HG03039 (cell line): Measurements from ENCODE around the gene NTM.

Experiments used
- ATAC-seq: cut with Tn5 transposase; IDR thresholded peaks from one replicate; pipeline ENCODE4 v1.9.1; 2021; ENCODE audit warnings: mild to moderate bottlenecking, moderate library complexity; ENCODE audit not compliant: unreplicated experiment

Gene NTM

GRCh38 chr11:132078264-132079076 is 708.1 kb downstream of the NTM start:
- ATAC-seq: no peak

- no peak for ATAC-seq
Observed at GRCh38 chr11:132080127-132080526, 709.7 kb downstream of the NTM start.

DNA sequence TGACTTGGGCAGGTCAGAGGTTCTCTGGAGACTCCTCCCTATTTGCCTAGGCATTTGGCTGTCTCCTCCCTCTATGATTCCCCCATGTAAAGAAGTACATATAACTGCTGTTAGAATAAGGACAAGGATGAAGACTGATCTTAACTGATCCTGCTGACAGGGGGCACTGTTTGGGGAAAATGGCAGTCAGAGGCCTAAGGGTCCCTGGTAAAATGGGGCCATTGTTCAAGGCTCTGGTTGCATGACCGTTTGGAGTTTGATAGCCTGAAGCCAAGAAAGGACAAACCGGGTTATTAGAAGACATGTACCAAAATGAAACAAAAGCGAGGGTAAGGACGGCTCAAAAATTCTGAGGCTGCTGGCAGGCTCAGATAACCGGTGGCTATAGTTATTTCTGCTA is 712.2 kb downstream of the NTM start:
- no peak for ATAC-seq

DNA sequence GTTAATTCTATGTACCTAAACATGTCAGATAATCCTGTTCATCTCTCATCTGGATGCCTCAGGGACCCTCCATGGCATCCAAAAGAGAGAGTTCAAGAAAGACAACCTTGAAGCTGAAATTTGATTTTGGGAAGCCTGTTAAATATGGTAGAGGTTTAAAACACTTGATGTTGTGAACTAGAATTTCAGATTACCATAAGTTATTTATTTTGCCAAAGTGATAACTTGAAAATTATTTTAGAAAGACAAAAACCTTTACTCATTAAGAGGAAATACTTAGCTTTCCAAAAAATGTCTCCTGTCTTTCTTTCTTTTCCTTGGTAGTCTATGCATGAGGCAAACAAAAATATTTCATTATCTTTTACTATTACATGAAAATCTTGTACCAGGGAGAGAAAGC is 714.0 kb downstream of the NTM start:
- ATAC-seq: no peak

DNA sequence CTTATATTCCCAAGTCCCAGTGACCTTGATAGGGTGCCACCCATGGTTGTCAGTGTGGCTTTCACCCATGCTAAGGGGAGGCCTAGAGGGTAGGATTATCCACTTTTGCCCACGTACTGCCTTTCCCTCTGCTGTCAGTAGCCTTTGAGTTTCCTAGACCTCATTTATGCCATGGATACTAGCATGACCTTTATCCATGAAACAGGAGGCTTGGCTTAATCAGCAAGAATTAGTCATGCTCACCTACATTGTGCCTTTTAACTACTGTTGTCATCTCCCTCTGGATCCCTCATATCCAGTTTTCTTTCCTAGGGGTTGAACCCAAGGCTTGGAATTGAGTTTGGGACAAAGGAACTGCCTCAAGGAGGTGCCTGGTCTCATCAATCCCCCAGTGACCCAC is 716.7 kb downstream of the NTM start:
- no peak for ATAC-seq

DNA sequence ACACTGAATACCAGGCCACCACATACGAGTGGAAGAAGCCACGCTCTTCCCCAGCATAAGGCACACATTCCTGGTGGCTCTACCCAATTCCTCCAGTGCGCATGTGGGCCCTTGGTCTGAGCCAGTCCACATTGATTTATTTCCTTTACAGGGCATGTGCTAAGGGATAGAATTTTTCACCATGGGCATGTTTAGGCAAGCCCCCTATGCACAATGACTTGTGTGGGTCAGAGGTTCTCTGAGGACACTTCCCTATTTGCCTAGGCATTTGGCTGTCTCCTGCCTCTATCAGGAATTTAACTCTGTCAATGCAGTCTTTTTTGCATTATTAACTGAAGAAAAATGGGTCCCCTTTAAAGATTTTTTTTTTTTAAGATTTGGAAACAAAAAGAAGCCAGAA is 718.1 kb downstream of the NTM start:
- ATAC-seq: no peak

GRCh38 chr11:132093536-132094259 is 723.3 kb downstream of the NTM start:
- no peak for ATAC-seq

DNA sequence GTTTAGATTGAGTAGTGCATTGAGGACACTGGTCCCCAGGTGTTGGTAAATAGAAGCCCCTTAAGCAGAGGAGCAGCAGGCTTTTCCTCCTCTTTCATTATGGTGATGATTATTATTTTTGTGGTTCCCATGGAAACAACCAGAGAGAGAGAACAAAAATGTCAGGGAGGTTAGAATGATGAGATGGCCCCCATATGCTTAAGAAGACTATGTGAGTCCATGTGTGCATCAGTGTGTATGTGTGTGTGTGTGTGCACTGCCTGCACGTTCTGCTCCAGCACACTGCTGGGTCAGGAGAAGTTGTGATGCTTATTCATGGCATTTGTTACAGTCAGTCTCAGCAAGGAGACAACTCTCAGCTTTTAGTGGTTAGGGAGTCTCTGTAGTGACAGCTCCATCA is 724.2 kb downstream of the NTM start:
- ATAC-seq: no peak

- ATAC-seq: no peak
Observed at GRCh38 chr11:132095230-132096131, 725.1 kb downstream of the NTM start.

DNA sequence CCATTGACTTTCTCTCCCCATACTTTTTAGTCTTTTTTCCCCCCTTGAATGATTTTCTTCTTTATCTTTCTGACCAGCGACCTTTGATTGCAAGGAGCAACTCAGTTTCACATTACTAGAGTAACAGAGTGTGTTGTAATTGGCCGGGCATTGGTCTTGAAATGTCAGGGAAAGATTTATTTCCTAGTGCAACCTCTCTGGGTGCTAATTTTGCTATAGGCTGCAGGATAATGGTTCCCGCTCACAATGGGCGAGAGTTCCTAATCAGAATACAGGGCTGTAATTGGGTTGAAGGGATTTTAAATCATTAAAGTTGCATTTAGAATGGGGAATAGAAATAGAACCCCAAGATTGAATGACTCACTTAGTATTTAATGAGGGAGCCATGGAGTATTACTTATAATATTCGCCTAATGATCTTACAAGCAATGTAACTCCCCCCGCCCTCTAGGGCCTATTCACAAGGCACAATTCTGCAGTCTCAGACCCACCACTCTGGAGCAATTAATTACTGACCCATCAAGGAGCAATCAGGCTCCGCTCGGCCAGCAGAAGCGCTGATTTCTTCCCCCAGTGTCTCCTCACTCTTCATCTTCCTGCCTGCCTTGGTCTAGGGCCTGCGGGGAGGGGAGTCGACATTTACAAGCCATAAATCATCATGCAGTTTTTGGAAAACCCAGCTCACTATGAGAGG is 725.9 kb downstream of the NTM start:
- no peak for ATAC-seq

GRCh38 chr11:132099692-132100091 is 729.3 kb downstream of the NTM start:
- ATAC-seq: no peak

GRCh38 chr11:132100583-132100982 is 730.2 kb downstream of the NTM start:
- ATAC-seq: no peak

DNA sequence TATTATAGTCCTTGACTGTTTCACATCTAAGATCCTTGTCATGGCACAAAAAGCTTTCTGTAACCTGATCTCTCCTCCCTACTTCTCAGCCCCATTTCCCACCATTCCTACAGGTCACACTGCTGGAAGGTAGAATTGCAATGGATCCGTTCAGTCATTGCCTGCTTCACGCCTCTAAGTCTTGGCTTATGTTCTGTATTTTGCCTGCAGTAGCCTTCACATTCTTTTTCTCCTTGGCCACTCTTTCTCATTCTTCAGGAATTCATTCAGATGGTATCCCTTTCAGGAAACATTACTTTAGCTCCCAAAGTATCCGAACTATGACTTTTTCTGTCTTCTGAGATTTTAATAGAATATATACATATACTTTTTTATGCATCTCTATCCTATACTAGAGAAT is 731.5 kb downstream of the NTM start:
- no peak for ATAC-seq

DNA sequence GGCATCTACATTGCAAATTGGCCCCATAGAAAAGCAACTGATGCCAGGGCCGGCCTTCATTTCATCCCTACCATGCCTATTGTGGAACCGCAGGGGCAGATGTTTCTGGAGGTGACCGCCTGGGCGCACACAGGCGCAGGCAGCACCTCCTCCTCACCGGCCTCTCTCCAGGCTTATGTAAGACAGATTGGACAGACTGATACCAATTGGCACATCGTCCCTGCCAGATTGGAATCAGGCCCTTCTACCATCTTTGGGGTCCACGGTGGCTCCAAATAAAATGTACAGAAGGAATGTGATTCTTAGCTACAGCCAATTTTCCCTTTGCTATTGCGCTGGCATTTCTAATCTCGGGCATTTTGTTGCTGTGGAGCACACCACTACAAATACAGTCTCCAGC is 732.6 kb downstream of the NTM start:
- no peak for ATAC-seq

GRCh38 chr11:132106096-132106982 is 735.9 kb downstream of the NTM start:
- ATAC-seq: no peak

DNA sequence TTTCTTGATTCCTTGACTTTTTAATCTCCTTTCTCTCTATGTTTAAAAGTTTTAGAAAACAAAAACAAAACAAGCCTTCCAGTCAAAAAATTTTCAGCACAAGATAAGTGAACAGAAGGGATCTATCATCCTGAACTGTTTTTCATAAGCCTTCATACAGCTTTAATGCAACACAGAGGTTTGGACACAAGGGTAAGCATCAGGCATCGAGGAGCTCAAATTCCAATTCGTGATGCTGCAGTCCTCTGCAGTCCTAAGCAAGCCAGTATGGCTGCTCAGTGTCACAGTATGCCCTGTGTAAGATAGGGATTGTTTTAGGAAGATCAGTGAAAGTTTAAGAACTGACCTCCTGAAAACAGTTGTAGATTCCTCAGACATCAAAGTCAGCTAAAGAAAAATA is 740.9 kb downstream of the NTM start:
- ATAC-seq: no peak

GRCh38 chr11:132111838-132112237 is 741.4 kb downstream of the NTM start:
- no peak for ATAC-seq

GRCh38 chr11:132112846-132113245 is 742.4 kb downstream of the NTM start:
- ATAC-seq: no peak

GRCh38 chr11:132114185-132114584 is 743.8 kb downstream of the NTM start:
- no peak for ATAC-seq

DNA sequence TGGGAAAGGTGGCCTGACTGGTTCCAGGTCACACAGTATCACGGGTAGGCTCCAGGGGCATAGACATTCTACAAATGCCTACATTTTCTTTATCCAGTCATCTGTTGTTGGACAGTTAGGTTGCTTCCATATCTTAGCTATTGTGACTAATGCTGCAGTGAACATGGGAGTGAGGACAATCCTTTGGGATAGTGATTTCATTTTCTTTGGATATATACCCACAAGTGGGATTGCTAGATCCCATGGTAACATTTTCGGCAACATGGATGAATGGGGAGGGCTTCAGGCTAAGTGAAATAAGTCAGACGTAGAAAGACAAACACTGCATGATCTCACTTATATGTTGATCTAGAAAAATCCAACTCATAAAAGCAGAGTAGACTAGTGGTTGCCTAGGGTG is 744.3 kb downstream of the NTM start:
- no peak for ATAC-seq
